Ascending aorta (tissue), 2 donors: Measurements from ENCODE around the gene GLG1. TPM values are rescaled to one million over a fixed set of nuclear protein-coding genes. Genes with fewer than 3 reads are reported as not detected.

ENCODE experiments used
- DNase-seq, 2 donors: peaks; one replicate each; pipeline ENCODE4 v3.0.0-alpha.2; 2019; ENCODE audit warnings: low spot score in 2 of 2
- H3K27ac ChIP-seq, 2 donors: fragments of 200-600 bp; sonication (generic); one replicate each; pipeline ENCODE4 v1.5.1; 2016 to 2017; ENCODE audit warnings: mild to moderate bottlenecking in 1 of 2
- H3K27me3 ChIP-seq: fragments of 200-600 bp; sonication (generic); one replicate; pipeline ENCODE4 v1.5.1; 2017
- H3K36me3 ChIP-seq, 2 donors: fragments of 200-600 bp; sonication (generic); one replicate each; pipeline ENCODE4 v1.5.1; 2016
- H3K4me1 ChIP-seq, 2 donors: fragments of 200-600 bp; sonication (generic); one replicate each; pipeline ENCODE4 v1.5.1; 2016 to 2017; ENCODE audit warnings: mild to moderate bottlenecking in 1 of 2
- H3K4me3 ChIP-seq, 2 donors: fragments of 200-600 bp; sonication (generic); one replicate each; pipeline ENCODE4 v1.5.1; 2016 to 2017; ENCODE audit warnings: mild to moderate bottlenecking in 1 of 2
- H3K9me3 ChIP-seq, 2 donors: fragments of 200-600 bp; sonication (generic); one replicate each; pipeline ENCODE4 v1.5.1; 2016
- CTCF ChIP-seq, 3 experiments: fragments of 200-600 bp in 2 of 3; fragments of 450-650 bp in 1 of 3; sonication (generic) in 2 of 3; IDR thresholded peaks; one replicate each; pipeline ENCODE4 v1.5.1; 2016 to 2019; ENCODE audit warnings: antibody characterized with exemption in 3 of 3, mild to moderate bottlenecking in 1 of 3, moderate library complexity in 1 of 3
- intact Hi-C: fragments of 100-400 bp; cut with DNase I; formaldehyde crosslinking; loops from one replicate; pipeline ENCODE4 v1.15.1; 2023
- total RNA-seq: library from RNA; depleted of rRNA; stranded (reverse); fragments of >200 nt; gene quantifications from one replicate; pipeline ENCODE4 v1.1.0, GENCODE V29; 2016

Gene GLG1
- total RNA-seq, 1 donor from 2014 or later: 77.0 TPM

DNA sequence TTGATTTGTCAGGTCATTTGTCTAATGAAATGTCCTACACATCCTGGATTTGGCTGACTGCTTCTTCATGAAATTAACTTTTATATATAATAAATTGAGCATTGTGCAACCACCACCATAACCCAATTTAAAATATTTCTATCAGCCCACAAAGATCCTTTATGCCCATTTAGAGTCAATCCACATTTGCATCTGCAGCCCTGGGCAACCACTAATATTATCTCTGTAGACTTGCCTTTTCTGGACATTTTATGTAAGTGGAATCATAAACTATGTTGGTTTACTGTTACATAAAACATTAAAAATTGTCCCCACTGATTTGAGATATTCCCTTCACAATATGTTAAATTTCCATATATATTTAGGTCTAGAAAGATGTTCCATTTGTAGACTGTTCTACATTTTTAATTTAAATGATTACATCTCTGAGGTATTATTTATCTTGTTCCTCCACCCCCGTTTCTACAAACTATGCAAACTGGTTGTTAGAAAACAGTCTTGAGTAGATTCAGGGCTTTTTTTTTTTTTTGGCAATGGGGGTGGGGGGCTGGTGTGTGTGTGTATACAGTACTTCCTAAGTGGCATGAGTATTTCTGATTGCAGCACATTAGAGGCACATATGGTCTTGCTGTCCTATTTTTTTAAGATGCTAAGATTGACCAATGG is 43.1 kb upstream of the GLG1 start:
- Histone ChIP-seq H3K27ac (no peak overlapping the region), H3K9me3 (no peaks in the 10 kb centered on the region), H3K4me3 (no peak overlapping the region), H3K27me3 (no peaks in the 10 kb centered on the region), H3K36me3 (peaks cover 22 to 55% of the 10 kb centered on the region in 2 donors), H3K4me1 (no peaks in the 10 kb centered on the region)
- no peak for DNase-seq
- TF ChIP-seq CTCF (IDR thresholded peaks at IDR 0.05): no peak
- intact Hi-C loops: no loop called here

- Histone ChIP-seq H3K4me3 (no peak overlapping the region), H3K27me3 (no peaks in the 10 kb centered on the region), H3K36me3 (peaks cover 41 to 75% of the 10 kb centered on the region in 2 donors), H3K4me1 (no peaks in the 10 kb centered on the region), H3K9me3 (no peaks in the 10 kb centered on the region), H3K27ac (no peak overlapping the region)
- intact Hi-C loops: no loop called here
- TF ChIP-seq CTCF (IDR thresholded peaks at IDR 0.05): no peak
- no peak for DNase-seq
These were observed 35.1 kb upstream of the GLG1 start for GRCh38 chr16:74641969-74642368.

DNA sequence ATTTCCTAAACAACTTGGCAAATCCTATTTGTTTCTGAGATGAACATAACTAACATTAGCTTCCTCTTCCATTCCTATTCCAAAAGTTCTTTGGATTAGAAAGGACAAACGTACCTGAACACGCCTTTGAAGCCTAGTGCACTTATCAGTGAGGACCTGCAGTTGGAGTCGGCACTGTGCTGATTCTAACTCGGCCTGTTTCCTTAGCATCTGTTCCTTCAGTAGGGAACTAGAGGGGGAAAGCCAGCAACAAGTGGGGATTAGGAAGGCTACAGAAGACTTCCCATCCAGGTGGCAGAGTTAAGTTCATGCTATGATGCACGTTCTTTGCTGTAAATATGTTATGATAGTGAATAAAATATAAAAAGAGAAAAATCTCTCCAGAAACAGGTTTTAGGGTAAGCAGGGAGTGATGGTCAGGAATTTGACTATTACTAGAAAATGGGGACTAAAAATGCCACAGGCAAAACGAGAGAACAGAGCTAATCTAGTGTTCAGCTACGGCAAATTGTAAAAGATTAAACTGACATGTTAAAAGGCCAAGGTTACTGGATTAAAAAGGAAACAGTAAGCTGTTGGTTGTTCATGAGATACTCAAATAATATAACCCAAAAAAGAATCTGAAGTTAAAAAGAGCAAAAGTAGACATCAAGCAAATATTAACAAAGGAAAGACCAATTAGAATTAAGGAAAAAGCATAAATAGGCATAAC is 31.0 kb upstream of the GLG1 start:
- no peak for TF ChIP-seq CTCF (IDR thresholded peaks at IDR 0.05)
- Histone ChIP-seq H3K27me3 (no peaks in the 10 kb centered on the region), H3K4me3 (no peak overlapping the region), H3K27ac (no peak overlapping the region), H3K36me3 (peaks cover 36 to 69% of the 10 kb centered on the region in 2 donors), H3K4me1 (no peaks in the 10 kb centered on the region), H3K9me3 (no peaks in the 10 kb centered on the region)
- DNase-seq: no peak
- intact Hi-C loops: no loop called here

DNA sequence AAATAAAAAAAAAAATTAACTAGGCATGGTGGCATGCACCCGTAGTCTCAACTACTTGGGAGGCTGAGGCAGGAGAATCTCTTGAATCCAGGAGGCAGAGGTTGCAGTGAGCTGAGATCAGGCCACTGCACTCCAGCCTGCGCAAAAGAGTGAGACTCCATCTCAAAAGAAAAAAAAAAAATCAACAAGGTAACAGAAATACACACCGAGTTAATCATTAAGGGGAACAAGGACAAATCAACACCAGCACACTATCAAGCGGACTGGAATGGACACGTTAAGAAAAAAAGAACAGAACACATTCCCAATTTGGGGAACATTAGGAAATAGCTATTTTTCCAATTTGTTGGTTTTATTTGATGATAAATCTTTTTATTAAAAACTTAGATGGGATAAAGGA is 28.4 kb upstream of the GLG1 start:
- Histone ChIP-seq H3K9me3 (no peaks in the 10 kb centered on the region), H3K36me3 (peaks cover 43 to 73% of the 10 kb centered on the region in 2 donors)

GRCh38 chr16:74633686-74634085 is 26.8 kb upstream of the GLG1 start:
- DNase-seq: no peak
- TF ChIP-seq CTCF (IDR thresholded peaks at IDR 0.05): no peak
- intact Hi-C loops: no loop called here
- H3K4me3 ChIP-seq: no peak overlapping the region
- no peaks in the 10 kb centered on the region for H3K9me3 ChIP-seq
- H3K36me3 ChIP-seq: peaks cover 46 to 66% of the 10 kb centered on the region in 2 donors
- H3K27me3 ChIP-seq: no peaks in the 10 kb centered on the region
- H3K27ac ChIP-seq: no peak overlapping the region
- H3K4me1 ChIP-seq: no peaks in the 10 kb centered on the region

More for the DNA sequence above, 28.4 kb upstream of the GLG1 start:
- Histone ChIP-seq H3K27ac (no peak overlapping the region), H3K4me1 (no peaks in the 10 kb centered on the region), H3K4me3 (no peak overlapping the region), H3K27me3 (no peaks in the 10 kb centered on the region)
- intact Hi-C loops: no loop called here
- no peak for DNase-seq
- TF ChIP-seq CTCF (IDR thresholded peaks at IDR 0.05): no peak
